HG03457 (cell line): ENCODE measurements around the gene PEAK3.

Experiments used
- ATAC-seq: cut with Tn5 transposase; IDR thresholded peaks from one replicate; pipeline ENCODE4 v1.9.1; 2021; ENCODE audit warnings: moderate number of reproducible peaks; ENCODE audit not compliant: unreplicated experiment

PEAK3 gene

GRCh38 chr19:2239771-2240770 lies 41.9 kb downstream of the PEAK3 start:
- no peak for ATAC-seq

- no peak for ATAC-seq
These were observed 42.8 kb downstream of the PEAK3 start for GRCh38 chr19:2239173-2239572.

DNA sequence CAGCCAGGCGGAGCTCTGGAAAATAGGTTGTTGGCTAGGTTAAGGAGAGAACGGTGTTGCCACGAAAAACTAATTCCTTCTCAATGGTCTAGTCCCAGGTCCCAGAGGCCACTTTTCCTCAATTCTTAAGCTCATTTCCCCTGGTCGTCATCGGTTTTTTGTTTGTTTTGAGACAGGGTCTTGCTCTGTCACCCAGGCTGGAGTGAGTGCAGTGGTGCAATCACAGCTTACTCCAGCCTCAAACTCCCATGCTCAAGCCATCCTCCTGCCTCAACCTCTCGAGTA lies 44.2 kb downstream of the PEAK3 start:
- ATAC-seq, result no peak

- ATAC-seq, result no peak
These were observed 44.7 kb downstream of the PEAK3 start for GRCh38 chr19:2237051-2237868.

- peak; percentile 56 for ATAC-seq
These were observed 45.5 kb downstream of the PEAK3 start, which contains the start of the genes PLEKHJ1 and SF3A2 for GRCh38 chr19:2236314-2237050. Gene PLEKHJ1 (minus strand): TSS chr19:2236329. CDS start chr19:2236248, 81 bp downstream. Gene SF3A2 (plus strand): TSS chr19:2236824. CDS start chr19:2243419, 6,595 bp downstream.

DNA sequence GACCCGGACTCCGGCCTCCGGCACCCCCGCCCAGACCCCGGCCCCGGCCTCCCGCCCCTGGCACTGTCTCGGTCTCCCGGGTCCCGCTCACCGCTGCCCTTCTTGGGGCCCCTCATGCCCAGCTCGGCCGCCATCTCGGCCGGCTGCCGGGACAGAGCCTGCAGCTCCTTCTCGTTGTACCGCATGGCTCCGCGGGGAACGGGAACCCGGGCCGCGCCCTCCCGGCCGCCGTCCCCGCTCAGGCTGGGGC lies 46.0 kb downstream of the PEAK3 start:
- no peak for ATAC-seq

GRCh38 chr19:2235381-2236063 lies 46.5 kb downstream of the PEAK3 start:
- no peak for ATAC-seq

- ATAC-seq, result no peak
These were observed 47.0 kb downstream of the PEAK3 start for GRCh38 chr19:2234996-2235380.

DNA sequence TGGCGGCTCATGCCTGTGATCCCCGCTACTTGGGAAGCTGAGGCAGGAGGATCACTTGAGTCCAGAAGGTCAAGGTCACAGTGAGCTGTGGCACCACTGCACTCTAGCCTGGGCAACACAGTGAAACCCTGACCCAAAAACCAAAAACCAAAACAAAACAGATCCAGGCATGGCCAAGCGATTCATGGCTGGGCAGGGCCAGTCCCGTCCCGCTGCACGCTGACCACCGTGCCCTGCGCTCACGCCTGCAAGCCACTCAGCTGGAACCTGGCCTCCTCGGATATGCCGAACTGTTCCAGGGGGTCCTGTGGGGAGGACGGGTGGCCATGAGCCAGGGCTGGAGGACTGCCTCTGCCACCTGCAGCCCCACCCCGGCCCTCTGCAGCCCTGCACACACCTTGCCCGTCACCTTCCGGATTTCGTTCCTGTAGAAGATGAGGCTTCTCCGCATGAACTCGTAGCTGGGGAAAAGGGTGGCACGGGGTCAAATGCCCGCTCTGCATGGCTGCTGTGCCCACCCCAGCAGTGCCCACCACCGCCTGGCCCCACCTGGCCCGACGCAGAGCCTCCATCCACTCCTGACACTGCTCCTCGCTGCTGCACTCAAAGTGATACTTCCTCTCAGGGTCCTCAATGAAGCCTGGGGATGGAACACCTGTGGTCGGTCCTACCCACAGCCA lies 48.2 kb downstream of the PEAK3 start:
- ATAC-seq, result no peak

DNA sequence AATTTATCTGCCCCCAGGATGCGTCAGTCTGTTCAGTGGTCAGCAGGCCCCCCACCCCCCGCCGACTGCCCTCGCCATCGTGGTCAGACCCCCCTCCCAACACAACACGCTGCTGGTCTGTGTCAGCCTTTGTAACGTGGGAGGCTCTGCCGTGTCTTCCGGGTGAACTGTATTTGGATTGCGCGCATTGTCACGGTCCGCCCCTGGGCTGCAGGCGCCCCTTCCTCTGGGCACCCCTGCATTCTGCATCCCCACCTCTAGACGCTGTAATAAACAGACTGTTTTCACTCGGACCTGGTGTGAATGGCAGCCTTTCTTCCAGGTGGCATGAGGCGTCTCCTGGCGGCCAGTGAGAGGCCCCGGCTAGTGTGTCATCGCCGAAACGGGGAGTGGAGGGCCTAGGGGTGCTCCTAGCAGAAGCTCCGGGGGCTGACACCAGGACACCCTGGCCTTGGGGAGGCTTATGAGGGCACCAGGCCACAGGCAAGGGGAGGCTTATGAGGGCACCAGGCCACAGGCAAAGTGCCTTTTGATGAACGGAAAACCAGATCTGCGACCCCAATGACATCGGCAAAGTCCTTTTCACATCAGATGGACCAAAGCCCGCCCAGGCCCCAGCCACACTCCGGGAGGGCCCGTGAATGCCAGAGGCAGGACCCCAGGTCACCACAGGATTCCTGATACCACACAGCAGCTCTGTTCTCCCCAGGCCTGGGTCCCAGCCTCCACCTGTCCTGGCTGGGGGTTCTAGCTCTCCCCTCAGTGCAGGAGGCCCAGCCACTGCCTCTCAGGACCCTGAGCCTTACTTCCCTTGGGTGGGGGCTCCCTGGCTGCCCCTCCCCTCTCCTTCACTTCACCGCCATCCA lies 49.5 kb downstream of the PEAK3 start:
- ATAC-seq, result no peak

DNA sequence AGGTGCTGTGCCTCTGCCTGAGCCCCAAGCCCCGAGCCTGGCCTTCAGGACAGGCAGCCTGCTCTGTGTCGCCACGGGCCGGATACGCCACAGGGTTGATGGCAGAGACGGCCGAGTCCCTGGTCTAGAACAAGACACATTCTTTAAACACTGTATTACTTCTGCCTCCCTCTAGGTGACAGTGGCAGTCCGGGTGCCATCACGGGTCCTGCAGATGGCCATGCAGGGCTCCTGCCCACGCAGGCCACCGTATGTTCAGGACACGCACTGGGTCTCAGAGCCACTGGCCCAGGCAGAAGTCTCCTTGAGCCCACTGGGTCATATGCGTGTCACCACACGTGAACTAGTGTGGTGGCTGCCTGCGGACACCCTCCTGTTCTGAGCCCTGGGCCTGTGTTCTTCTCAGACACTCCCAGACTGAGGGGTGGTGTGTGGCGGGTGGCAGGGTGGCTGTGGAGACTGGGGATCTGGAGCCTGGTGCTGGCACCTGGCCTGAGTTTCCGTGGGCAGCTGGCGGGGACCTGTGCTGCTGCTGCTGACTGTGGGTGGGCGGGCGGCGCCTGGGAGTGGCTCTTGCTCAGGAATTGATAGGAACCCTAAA lies 50.3 kb downstream of the PEAK3 start:
- no peak for ATAC-seq

- no peak for ATAC-seq
These were observed 51.0 kb downstream of the PEAK3 start for GRCh38 chr19:2230807-2231533.

GRCh38 chr19:2230033-2230531 lies 51.9 kb downstream of the PEAK3 start:
- ATAC-seq, result no peak

DNA sequence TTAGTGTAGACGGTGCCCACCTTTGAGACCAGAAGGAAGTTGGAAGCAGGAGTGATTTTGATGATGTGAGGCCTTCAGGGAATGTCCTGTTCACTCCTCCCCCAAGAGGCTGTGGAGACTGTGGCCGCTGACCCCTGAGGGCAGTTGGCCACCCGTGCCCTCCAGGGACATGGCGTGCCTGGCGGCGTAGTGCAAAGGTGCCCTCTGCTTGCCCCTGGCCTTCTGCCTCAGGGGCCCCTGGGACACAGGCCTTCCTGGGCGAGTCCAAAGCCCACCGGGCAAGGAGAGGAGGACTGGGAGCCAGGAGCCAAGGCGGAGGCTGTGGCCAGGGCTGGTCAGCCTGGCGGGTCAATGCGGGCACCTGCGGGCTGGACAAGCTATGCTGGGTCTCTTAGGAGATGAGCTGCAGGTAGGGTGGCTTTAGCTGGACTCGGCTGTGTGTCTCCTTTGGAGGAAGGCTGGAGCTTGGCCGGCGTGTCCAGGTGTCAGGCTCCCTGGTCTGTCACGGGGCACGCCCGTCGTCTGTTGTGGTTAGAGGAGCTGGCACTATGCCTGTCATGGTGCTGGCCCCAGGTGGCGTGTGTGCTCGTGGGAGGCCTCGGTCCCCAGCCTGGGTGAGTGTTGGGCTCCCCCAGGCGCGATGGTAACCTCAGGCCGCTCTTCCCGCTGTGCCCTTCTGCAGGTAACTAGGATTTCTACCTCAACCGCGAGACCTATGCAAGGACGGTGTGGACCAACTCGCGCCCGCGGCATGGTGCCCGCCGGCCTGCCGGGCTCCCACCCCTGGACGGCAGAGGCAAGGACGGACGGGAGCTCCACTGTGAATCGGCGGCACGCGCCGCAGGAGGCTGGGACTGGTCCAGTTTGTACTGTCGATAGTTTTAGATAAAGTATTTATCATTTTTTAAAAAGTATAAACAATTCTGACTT lies 52.6 kb downstream of the PEAK3 start:
- no peak for ATAC-seq

DNA sequence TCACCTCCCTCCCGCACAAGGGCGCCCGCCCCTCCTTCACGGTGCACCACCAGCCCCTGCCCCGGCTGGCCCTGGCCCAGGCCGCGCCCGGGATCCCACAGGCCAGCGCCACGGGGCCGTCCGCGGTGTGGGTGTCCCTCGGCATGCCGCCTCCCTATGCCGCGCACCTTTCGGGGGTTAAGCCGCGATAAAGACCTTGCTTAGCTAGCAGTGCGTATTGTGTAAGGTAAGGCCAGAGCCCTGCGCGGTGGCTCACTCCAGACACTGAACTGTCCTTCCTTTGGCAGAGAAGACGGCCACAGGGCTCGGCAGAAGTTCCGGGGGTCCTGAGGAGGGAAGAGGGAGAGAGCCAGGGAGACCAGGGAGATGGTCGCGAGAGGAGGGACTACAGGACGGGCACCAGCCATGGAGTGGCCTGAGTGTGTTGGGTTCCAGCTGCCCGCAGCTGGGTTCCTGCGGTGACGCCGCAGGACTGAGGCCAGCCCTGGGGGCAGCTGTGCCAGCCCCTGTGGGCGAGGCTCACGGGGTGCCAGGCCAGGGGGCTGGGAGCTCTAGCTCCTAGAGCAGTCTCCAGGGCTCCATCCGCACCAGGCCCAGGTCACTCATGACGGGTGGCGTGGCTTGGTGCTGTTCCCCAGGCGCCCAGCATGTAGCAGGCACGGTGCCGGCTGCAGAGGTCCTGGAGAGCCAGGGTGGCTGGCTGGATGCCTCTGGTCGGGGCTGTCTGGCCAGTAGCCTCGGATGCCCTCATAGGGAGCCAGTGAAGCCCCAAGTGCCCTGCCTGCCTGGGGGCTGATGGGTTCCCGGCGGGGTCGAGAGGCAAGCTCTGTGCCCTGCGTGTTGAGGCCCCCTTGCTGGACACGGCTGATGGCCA lies 53.6 kb downstream of the PEAK3 start:
- no peak for ATAC-seq
